SK-N-MC (cell line): ENCODE measurements around the gene CAMKV.

ENCODE experiments used
- EZH2 ChIP-seq: fragments of 200-600 bp; sonication (generic); IDR thresholded peaks from one replicate; pipeline ENCODE4 v1.6.1; 2017; ENCODE audit warnings: antibody characterized with exemption
- POLR2AphosphoS5 ChIP-seq: IDR thresholded peaks from 2 replicates; pipeline ENCODE4 v1.6.1; 2012; ENCODE audit warnings: mild to moderate bottlenecking, low read depth, low read length, borderline replicate concordance

- no peak for TF ChIP-seq EZH2
- no peak for TF ChIP-seq POLR2AphosphoS5
Observed at GRCh38 chr3:49871531-49872153, 1.9 kb upstream of the CAMKV start.
